GM13976 (cell line): ENCODE data around the gene HSPBP1.

Experiments used
- DNase-seq: peaks from one replicate; pipeline ENCODE4 v3.0.0; 2012; ENCODE audit warnings: low spot score
- in situ Hi-C: fragments of 300-500 bp; cut with MboI; formaldehyde crosslinking; loops from one replicate; pipeline ENCODE4 v1.12.0; 2022; ENCODE audit warnings: low sequenced_read_pairs, mixed read lengths, inconsistent platforms; ENCODE audit not compliant: unreplicated experiment
- TF ChIP-seq, protein P1 (sequence below): IDR thresholded peaks from 2 replicates; pipeline ENCODE4 v1.5.1; 2012; ENCODE audit warnings: borderline replicate concordance, mild to moderate bottlenecking; ENCODE audit not compliant: insufficient read depth; ENCODE audit errors: extremely low read depth, missing control alignments, control extremely low read depth

Gene HSPBP1

DNA sequence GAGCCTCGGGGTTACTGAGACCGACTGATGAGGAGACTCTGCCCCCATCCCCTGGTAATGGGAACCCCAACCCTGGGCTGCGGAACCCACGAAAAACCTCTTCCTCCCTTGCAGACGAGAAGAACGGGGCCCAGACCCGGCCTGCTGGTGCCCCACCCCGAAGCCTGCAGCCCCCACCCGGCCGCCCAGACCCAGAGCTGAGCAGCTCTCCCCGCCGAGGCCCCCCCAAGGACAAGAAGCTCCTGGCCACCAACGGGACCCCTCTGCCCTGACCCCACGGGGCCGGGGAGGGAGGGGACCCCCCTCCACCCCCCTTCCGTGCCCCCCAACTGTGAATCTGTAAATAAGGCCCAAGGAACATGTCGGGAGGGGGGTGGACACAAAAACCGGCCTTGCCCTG, 31.9 kb upstream of the HSPBP1 start:
- in situ Hi-C loops: no loop called here
- no peak for DNase-seq
- TF ChIP-seq, protein P1, sequence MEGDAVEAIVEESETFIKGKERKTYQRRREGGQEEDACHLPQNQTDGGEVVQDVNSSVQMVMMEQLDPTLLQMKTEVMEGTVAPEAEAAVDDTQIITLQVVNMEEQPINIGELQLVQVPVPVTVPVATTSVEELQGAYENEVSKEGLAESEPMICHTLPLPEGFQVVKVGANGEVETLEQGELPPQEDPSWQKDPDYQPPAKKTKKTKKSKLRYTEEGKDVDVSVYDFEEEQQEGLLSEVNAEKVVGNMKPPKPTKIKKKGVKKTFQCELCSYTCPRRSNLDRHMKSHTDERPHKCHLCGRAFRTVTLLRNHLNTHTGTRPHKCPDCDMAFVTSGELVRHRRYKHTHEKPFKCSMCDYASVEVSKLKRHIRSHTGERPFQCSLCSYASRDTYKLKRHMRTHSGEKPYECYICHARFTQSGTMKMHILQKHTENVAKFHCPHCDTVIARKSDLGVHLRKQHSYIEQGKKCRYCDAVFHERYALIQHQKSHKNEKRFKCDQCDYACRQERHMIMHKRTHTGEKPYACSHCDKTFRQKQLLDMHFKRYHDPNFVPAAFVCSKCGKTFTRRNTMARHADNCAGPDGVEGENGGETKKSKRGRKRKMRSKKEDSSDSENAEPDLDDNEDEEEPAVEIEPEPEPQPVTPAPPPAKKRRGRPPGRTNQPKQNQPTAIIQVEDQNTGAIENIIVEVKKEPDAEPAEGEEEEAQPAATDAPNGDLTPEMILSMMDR: no peak

DNA sequence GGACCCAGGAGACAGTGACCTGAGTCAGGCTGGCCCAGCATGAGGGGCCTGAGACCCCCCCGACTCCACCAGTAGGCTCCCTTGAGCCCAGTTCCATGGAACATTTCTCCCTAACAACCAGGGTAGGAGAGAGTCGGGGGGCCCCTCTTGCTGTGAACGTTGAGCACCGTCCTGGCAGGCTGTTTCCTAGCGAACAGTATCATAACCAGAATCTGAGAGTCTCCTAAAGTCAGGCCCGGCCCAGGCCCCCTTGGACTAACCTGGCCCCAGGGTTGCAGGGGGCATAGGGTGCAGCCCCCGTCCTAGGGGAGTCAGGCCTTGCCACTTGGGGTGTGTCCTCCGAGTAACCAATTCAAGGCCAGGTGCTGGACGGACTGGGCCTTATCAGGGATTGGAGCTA, 31.5 kb upstream of the HSPBP1 start:
- TF ChIP-seq, protein P1: no peak
- in situ Hi-C loops: no loop called here
- no peak for DNase-seq

DNA sequence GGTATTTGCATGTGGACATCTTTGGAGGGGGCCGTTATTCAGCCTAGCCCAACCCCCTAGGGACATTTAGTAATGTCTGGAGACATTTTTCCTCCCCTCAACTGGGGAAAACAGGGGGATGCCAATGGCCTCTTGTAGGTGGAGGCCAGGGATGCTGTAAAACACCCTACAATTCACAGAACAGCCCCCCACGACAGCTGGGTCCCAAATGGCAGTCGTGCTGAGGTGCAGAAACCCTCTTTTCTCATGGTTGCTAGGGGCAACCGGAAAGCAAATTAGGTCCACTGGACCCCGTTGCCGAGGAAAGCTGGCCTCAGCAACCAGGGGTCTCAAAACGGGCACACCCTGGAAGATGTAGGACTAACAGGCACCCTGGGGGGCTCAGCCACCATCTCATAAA, 30.6 kb upstream of the HSPBP1 start:
- DNase-seq: no peak
- TF ChIP-seq, protein P1: no peak
- in situ Hi-C loops: no loop called here

DNA sequence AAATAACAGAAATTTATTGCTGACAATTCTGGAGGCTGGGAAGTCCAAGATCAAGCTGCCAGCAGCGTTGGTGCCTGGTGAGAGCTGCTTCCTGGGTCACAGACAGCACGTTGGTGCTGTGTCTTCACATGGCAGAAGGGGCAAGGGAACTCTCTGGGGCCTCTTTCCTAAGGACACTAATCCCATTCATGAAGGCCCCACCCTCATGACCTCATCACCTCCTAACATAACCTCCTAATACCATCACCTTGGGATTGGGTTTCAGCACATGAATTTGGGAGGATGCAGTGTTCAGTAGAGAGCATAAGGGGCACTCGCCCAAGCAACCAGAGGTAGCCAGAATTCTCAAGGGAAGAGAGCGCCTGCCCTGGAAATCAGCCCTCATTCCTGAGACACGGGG, 29.5 kb upstream of the HSPBP1 start:
- DNase-seq: no peak
- in situ Hi-C loops: no loop called here
- TF ChIP-seq, protein P1: no peak

DNA sequence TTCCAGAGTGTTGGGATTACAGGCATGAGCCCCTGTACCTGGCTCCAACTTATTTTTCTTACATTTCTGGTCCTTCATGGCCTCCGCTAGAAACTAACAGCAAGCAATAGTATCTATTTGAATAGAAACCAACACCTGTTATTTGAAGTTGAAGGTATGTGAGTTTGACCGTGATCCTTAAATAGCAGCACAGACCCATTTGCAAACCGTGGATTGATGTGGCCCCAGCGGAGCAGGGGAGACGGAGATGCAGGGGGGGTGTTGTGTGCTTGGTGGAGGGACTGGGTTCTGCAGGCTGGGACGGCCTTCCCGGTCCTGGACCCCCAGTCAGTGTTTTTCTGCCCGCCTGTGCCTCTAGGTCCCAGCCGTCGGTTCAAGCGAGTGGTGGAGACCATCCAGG, 28.4 kb upstream of the HSPBP1 start:
- in situ Hi-C loops: no loop called here
- TF ChIP-seq, protein P1: no peak
- DNase-seq: no peak

DNA sequence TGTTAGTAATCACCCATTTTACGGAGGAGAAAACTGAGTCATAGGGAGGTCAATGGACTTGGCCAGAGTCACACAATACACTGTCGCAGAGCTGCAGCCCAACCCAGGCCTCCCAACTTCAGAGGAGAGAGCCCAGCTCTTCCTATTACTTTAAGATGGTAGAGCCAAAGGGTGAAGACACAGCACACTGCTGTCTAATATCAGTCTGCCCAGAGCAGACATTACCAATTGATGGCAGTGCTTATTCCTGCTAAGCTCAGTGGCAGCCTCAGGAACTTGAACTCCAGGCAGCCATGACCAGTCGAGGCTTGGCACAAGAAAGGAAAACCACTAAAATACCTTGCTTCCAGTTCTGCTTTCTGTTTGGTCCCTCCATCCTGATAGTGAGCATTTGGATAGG, 26.8 kb upstream of the HSPBP1 start:
- TF ChIP-seq, protein P1: no peak
- no peak for DNase-seq
- in situ Hi-C loops: no loop called here

DNA sequence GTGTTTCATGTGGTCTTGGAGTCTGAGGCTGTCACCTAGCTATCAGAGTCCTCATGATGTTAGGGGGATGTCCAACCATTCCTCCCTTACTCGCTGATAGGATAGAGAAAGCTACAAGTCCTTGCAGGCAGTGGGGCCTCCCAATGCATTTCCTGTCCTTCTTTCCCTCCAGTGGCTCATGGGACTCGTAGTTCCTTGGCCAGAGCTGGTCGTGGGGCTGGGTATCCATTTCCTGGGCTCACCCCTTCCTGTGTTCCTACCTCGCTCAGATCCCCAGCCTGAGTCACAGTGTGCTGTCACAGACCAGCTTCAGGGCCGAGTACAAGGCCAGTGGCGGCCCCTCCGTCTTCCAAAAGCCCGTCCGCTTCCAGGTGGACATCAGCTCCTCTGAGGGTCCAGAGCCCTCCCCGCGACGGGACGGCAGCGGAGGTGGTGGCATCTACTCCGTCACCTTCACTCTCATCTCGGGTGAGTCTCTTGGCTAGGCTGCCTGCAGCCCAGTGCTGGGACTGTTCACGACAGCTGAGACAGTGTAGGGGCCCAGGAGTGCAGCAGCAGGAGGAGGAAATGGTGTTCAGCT, 26.2 kb upstream of the HSPBP1 start:
- DNase-seq: no peak
- in situ Hi-C loops: no loop called here
- TF ChIP-seq, protein P1: no peak
